H1 (cell line): Measurements from ENCODE around the gene C1QL2.

Experiments used
- BCL11A ChIP-seq, 2 experiments: IDR thresholded peaks; one replicate each; pipeline ENCODE4 v1.6.1; 2011; ENCODE audit warnings: low read depth in 2 of 2, low read length in 2 of 2, mild to moderate bottlenecking in 2 of 2
- CREB1 ChIP-seq: IDR thresholded peaks from 2 replicates; pipeline ENCODE4 v1.6.1; 2012; ENCODE audit warnings: inconsistent platforms
- PHF8 ChIP-seq: fragments of 200-600 bp; sonication (generic); conservative IDR thresholded peaks from 2 replicates; pipeline ENCODE4 v1.7.1; 2012; ENCODE audit warnings: low read depth, mild to moderate bottlenecking, inconsistent platforms, low read length, moderate library complexity
- RAD21 ChIP-seq, 2 experiments: IDR thresholded peaks in 1 of 2; conservative IDR thresholded peaks in 1 of 2; 2 replicates each; pipeline ENCODE4 v1.6.1; 2011; ENCODE audit warnings: low read depth in 2 of 2, low read length in 2 of 2, improper control_type of control experiment in 1 of 2, inconsistent platforms in 1 of 2, mild to moderate bottlenecking in 1 of 2, moderate library complexity in 1 of 2
- TEAD4 ChIP-seq: IDR thresholded peaks from 2 replicates; pipeline ENCODE4 v1.6.1; 2012; ENCODE audit warnings: low read depth, low read length, inconsistent platforms, mixed read lengths
- TF ChIP-seq, protein P1 (sequence below), 3 experiments: IDR thresholded peaks; 1 replicate in 2 of 3; 2 replicates in 1 of 3; pipeline versions ENCODE4 v1.5.1 to v1.6.1; 2011; ENCODE audit warnings: low read length in 3 of 3, mild to moderate bottlenecking in 3 of 3, inconsistent platforms in 2 of 3, low read depth in 1 of 3, moderate library complexity in 1 of 3; ENCODE audit not compliant: insufficient read depth in 1 of 3; ENCODE audit errors: control extremely low read depth in 1 of 3

DNA sequence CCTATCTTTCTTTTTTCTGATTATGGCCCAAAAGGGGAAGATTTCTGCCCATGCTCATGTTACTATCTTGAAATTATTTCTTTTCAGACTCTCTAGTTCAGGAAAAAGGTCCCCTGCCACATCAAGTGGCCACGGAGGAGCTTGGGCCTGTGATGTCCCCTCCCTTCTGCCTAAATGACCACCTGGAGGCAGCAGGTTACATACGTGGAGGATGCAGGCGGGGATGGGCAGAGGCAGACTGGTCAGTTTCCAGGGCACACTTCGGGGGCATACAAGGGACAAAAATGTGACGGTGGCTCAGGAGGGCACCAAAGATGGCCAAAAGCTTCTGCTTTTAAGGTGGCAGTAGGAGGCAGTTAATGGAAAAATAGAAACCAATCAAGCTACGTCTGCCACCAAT, 34.3 kb upstream of the C1QL2 start:
- TF ChIP-seq, protein P1, sequence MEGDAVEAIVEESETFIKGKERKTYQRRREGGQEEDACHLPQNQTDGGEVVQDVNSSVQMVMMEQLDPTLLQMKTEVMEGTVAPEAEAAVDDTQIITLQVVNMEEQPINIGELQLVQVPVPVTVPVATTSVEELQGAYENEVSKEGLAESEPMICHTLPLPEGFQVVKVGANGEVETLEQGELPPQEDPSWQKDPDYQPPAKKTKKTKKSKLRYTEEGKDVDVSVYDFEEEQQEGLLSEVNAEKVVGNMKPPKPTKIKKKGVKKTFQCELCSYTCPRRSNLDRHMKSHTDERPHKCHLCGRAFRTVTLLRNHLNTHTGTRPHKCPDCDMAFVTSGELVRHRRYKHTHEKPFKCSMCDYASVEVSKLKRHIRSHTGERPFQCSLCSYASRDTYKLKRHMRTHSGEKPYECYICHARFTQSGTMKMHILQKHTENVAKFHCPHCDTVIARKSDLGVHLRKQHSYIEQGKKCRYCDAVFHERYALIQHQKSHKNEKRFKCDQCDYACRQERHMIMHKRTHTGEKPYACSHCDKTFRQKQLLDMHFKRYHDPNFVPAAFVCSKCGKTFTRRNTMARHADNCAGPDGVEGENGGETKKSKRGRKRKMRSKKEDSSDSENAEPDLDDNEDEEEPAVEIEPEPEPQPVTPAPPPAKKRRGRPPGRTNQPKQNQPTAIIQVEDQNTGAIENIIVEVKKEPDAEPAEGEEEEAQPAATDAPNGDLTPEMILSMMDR (IDR thresholded peaks at IDR 0.05; ENCODE audit: control extremely low read depth in 1 of 3, insufficient read depth in 1 of 3, low read depth in 1 of 3, low read length in 3 of 3), result no peak
- TF ChIP-seq RAD21 (IDR thresholded peaks at IDR 0.05 in 1 of 2, conservative IDR thresholded peaks at IDR 0.05 in 1 of 2; ENCODE audit: low read depth in 2 of 2, low read length in 2 of 2) (no peak), CREB1 (no peak), TEAD4 (no peak), BCL11A (IDR thresholded peaks at IDR 0.05; ENCODE audit: low read depth in 2 of 2, low read length in 2 of 2) (no peak), PHF8 (no peak)
